Measurements from ENCODE around the gene SPACA6. TPM values are rescaled to one million over a fixed set of nuclear protein-coding genes. Genes with fewer than 3 reads are reported as not detected.

Gene SPACA6
- total and polyA plus RNA-seq, 10 of the 15 experiments (the other 5 are each of a cell fraction or from before 2014, with no cell fraction given) = 0.31 to 6.5 (median 1.7) TPM

DNA sequence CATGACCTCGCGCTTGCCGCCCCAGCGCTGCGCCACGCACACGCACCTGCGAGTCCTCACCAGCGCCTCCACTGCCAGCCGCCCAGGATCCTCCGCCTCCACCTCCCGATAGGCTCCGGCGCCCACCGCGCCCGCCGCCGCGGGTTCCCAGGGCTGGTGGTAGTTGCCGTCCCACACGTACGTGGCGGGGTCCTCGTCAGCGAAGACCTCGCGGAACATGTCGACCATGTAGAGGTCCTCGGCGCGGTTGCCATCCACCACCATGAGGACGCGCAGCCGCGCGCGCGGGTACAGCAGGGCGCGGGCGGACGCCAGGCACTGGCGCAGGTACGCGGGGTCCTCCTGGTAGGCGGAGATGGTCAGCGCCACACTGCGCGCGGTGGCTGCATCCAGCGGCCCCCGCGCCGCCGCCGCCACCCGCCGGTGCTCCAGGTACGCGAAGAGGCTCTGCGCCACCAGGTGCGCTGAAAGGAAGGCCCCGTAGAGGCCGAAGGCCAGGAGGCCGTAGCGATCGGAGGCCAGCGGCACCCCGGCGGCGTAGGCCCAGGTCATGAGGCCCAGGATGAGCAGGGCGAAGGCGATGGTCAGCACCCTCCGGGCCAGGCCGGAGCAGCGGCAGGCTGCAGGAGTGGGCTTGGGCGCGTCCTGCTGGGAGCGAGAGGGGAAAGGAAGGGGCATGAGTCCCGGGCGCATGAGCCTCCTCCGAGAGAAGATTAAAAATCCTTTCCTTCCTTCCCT is 26.3 kb downstream of the SPACA6 start:
- H3K9ac ChIP-seq (ENCODE audit: control insufficient read depth, insufficient read depth, low read length) = no peak overlapping the region
- CTCF ChIA-PET = no interaction called here
- no TSS peak for BruUV-seq (replicated peaks)
- TF ChIP-seq EGR1 (IDR thresholded peaks at IDR 0.05; ENCODE audit: borderline replicate concordance in 1 of 2, low read depth in 2 of 2, low read length in 2 of 2) (no peak), RB1 (IDR thresholded peaks at IDR 0.05; ENCODE audit: borderline replicate concordance) (no peak), GABPA (IDR thresholded peaks at IDR 0.05; ENCODE audit: low read depth) (no peak), STAT3 (IDR thresholded peaks at IDR 0.05; ENCODE audit: low read depth, low read length) (no peak), FOS (IDR thresholded peaks at IDR 0.05; ENCODE audit: borderline replicate concordance, extremely low read depth, insufficient read length) (no peak), WRNIP1 (IDR thresholded peaks at IDR 0.05; ENCODE audit: borderline replicate concordance, low read depth, low read length) (no peak), NR2C1 (IDR thresholded peaks at IDR 0.05) (no peak), HDAC2 (IDR thresholded peaks at IDR 0.05) (no peak), POLR2AphosphoS5 (IDR thresholded peaks at IDR 0.05; ENCODE audit: low read length) (no peak), RAD51 (IDR thresholded peaks at IDR 0.05) (no peak), RUNX3 (IDR thresholded peaks at IDR 0.05; ENCODE audit: low read length) (no peak)
- TF ChIP-seq, protein P1, sequence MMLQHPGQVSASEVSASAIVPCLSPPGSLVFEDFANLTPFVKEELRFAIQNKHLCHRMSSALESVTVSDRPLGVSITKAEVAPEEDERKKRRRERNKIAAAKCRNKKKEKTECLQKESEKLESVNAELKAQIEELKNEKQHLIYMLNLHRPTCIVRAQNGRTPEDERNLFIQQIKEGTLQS (IDR thresholded peaks at IDR 0.05; ENCODE audit: borderline replicate concordance, extremely low read depth, low read depth, low read length) = no peak
- TF ChIP-seq, protein P2, sequence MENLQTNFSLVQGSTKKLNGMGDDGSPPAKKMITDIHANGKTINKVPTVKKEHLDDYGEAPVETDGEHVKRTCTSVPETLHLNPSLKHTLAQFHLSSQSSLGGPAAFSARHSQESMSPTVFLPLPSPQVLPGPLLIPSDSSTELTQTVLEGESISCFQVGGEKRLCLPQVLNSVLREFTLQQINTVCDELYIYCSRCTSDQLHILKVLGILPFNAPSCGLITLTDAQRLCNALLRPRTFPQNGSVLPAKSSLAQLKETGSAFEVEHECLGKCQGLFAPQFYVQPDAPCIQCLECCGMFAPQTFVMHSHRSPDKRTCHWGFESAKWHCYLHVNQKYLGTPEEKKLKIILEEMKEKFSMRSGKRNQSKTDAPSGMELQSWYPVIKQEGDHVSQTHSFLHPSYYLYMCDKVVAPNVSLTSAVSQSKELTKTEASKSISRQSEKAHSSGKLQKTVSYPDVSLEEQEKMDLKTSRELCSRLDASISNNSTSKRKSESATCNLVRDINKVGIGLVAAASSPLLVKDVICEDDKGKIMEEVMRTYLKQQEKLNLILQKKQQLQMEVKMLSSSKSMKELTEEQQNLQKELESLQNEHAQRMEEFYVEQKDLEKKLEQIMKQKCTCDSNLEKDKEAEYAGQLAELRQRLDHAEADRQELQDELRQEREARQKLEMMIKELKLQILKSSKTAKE (IDR thresholded peaks at IDR 0.05; ENCODE audit: low read depth, poor library complexity, severe bottlenecking) = no peak
- TF ChIP-seq, protein P3, sequence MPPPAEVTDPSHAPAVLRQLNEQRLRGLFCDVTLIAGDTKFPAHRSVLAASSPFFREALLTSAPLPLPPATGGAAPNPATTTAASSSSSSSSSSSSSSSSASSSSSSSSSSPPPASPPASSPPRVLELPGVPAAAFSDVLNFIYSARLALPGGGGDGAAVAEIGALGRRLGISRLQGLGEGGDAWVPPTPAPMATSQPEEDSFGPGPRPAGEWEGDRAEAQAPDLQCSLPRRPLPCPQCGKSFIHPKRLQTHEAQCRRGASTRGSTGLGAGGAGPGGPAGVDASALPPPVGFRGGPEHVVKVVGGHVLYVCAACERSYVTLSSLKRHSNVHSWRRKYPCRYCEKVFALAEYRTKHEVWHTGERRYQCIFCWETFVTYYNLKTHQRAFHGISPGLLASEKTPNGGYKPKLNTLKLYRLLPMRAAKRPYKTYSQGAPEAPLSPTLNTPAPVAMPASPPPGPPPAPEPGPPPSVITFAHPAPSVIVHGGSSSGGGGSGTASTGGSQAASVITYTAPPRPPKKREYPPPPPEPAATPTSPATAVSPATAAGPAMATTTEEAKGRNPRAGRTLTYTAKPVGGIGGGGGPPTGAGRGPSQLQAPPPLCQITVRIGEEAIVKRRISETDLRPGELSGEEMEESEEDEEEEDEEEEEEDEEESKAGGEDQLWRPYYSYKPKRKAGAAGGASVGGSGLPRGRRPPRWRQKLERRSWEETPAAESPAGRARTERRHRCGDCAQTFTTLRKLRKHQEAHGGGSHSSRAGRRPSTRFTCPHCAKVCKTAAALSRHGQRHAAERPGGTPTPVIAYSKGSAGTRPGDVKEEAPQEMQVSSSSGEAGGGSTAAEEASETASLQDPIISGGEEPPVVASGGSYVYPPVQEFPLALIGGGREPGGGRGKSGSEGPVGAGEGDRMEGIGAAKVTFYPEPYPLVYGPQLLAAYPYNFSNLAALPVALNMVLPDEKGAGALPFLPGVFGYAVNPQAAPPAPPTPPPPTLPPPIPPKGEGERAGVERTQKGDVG (CRISPR knock-in tag; IDR thresholded peaks at IDR 0.05) = no peak
- TF ChIP-seq, protein P4, sequence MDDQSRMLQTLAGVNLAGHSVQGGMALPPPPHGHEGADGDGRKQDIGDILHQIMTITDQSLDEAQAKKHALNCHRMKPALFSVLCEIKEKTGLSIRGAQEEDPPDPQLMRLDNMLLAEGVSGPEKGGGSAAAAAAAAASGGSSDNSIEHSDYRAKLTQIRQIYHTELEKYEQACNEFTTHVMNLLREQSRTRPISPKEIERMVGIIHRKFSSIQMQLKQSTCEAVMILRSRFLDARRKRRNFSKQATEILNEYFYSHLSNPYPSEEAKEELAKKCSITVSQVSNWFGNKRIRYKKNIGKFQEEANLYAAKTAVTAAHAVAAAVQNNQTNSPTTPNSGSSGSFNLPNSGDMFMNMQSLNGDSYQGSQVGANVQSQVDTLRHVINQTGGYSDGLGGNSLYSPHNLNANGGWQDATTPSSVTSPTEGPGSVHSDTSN (IDR thresholded peaks at IDR 0.05; ENCODE audit: insufficient replicate concordance, low read depth, low read length) = no peak

More for the DNA sequence above, 26.3 kb downstream of the SPACA6 start:
- no peak overlapping the region for H3K4me2 ChIP-seq (ENCODE audit: control insufficient read depth, insufficient read depth)
- intact Hi-C loops (cut with micrococcal nuclease; ENCODE audit: unreplicated experiment) = no loop called here
- ATAC-seq (no peak), DNase-seq (ENCODE audit: low read depth, low spot score) (no peak), FAIRE-seq (no peak)
- no peaks in the 10 kb centered on the region for H4K20me1 ChIP-seq (ENCODE audit: control insufficient read depth, insufficient read depth)
- no peaks in the 10 kb centered on the region for H3K27me3 ChIP-seq (replicated peaks in 1 of 2; ENCODE audit: control insufficient read depth in 2 of 2, insufficient read depth in 2 of 2, low read length in 1 of 2)
- H3K79me2 ChIP-seq (ENCODE audit: control insufficient read depth, insufficient read depth, low read length) = no peaks in the 10 kb centered on the region
- H3K27ac ChIP-seq (ENCODE audit: control insufficient read depth, insufficient read depth) = no peak overlapping the region
- no peak overlapping the region for H2AFZ ChIP-seq (ENCODE audit: control insufficient read depth, low read depth, low read length)
- no peaks in the 10 kb centered on the region for H3K36me3 ChIP-seq (ENCODE audit: control insufficient read depth in 2 of 2, insufficient read depth in 2 of 2, low read length in 1 of 2)
- in situ Hi-C loops (cut with MboI) = no loop called here
- H3K9me3 ChIP-seq (replicated peaks; ENCODE audit: control insufficient read depth, insufficient read depth, low read length) = peaks cover 1% of the 10 kb centered on the region; the same call in 1 of the 3 replicates
- 66% methylated on average over 81 of the region's 83 CpGs for WGBS (ENCODE audit: insufficient coverage, insufficient replicate concordance, low lambda C conversion rate, missing lambda C conversion rate)
- no peak overlapping the region for H3K4me3 ChIP-seq
- RAD21 ChIA-PET (ENCODE audit: unreplicated experiment) = no interaction called here
- H3K4me1 ChIP-seq (ENCODE audit: control insufficient read depth, insufficient read depth, low read length) = no peaks in the 10 kb centered on the region
- SMC1A ChIA-PET (ENCODE audit: uncharacterized antibody, unreplicated experiment) = no interaction called here
- POLR2A ChIA-PET = no interaction called here

All from GM12878 (cell line).